Keratinocyte (primary cell): ENCODE data around the gene CDHR4.

Experiments used
- CTCF ChIP-seq, 3 experiments: IDR thresholded peaks in 1 of 3; conservative IDR thresholded peaks in 1 of 3; optimal IDR thresholded peaks in 1 of 3; 2 replicates in 2 of 3; 3 replicates in 1 of 3; pipeline versions ENCODE3 to v1.5.1; 2011; ENCODE audit warnings: low read length in 3 of 3, mild to moderate bottlenecking in 3 of 3, moderate library complexity in 2 of 3, control low read depth in 1 of 3, inconsistent platforms in 1 of 3; ENCODE audit not compliant: insufficient read depth in 2 of 3; ENCODE audit errors: extremely low read depth in 1 of 3
- EZH2 ChIP-seq: IDR thresholded peaks from one replicate; pipeline ENCODE4 v1.6.1; 2012; ENCODE audit warnings: inconsistent platforms, mild to moderate bottlenecking, low read length, moderate library complexity

- TF ChIP-seq CTCF (optimal IDR thresholded peaks at IDR 0.05 in 1 of 3, IDR thresholded peaks at IDR 0.05 in 1 of 3, conservative IDR thresholded peaks at IDR 0.05 in 1 of 3; ENCODE audit: extremely low read depth in 1 of 3, insufficient read depth in 2 of 3, low read length in 3 of 3) (no peak), EZH2 (no peak)
Observed at GRCh38 chr3:49799761-49800160, at the start of gene CDHR4.
